Activated naive CD8-positive, alpha-beta T cell treated with anti-CD3 and anti-CD28 coated beads for 36 hours (primary cell): ENCODE measurements around the gene CEBPZOS. TPM values are rescaled to one million over a fixed set of nuclear protein-coding genes. Genes with fewer than 3 reads are reported as not detected.

Experiments
- DNase-seq: peaks from one replicate; pipeline ENCODE4 v3.0.0; 2021
- H3K27ac Mint-ChIP-seq: one replicate; pipeline ENCODE4 v1.8.0; 2022; ENCODE audit warnings: mild to moderate bottlenecking, moderate library complexity, mixed read lengths
- H3K27me3 Mint-ChIP-seq: one replicate; pipeline ENCODE4 v1.8.0; 2022; ENCODE audit warnings: mild to moderate bottlenecking, mixed read lengths
- H3K36me3 Mint-ChIP-seq: one replicate; pipeline ENCODE4 v1.8.0; 2021; ENCODE audit warnings: mild to moderate bottlenecking, mixed read lengths
- H3K4me1 Mint-ChIP-seq: one replicate; pipeline ENCODE4 v1.8.0; 2021; ENCODE audit warnings: mixed read lengths
- H3K4me3 Mint-ChIP-seq: one replicate; pipeline ENCODE4 v1.8.0; 2022; ENCODE audit warnings: mild to moderate bottlenecking, moderate library complexity, mixed read lengths
- H3K9me3 Mint-ChIP-seq: one replicate; pipeline ENCODE4 v1.8.0; 2022; ENCODE audit warnings: mixed read lengths
- total RNA-seq, 2 experiments: library from RNA; stranded (reverse); gene quantifications; one replicate each; pipeline ENCODE4 v1.2.3, GENCODE V29; 2021

Gene CEBPZOS
- total RNA-seq, 2 experiments from 2014 or later = 37.3 to 38.8 TPM

- Mint-ChIP-seq H3K36me3 (peaks cover 31% of the 10 kb centered on the region), H3K27ac (no peak overlapping the region), H3K4me3 (no peak overlapping the region), H3K4me1 (peaks cover 3% of the 10 kb centered on the region), H3K9me3 (no peaks in the 10 kb centered on the region), H3K27me3 (no peaks in the 10 kb centered on the region)
- DNase-seq = no peak
These were observed 47.7 kb downstream of the CEBPZOS start for GRCh38 chr2:37244017-37244416.

- no peaks in the 10 kb centered on the region for H3K9me3 Mint-ChIP-seq
- peaks cover 31% of the 10 kb centered on the region for H3K36me3 Mint-ChIP-seq
- no peak for DNase-seq
- peaks cover 3% of the 10 kb centered on the region for H3K4me1 Mint-ChIP-seq
- no peak overlapping the region for H3K4me3 Mint-ChIP-seq
- H3K27me3 Mint-ChIP-seq = no peaks in the 10 kb centered on the region
- no peak overlapping the region for H3K27ac Mint-ChIP-seq
These were observed 48.5 kb downstream of the CEBPZOS start for GRCh38 chr2:37244755-37245154.

- Mint-ChIP-seq H3K36me3 (peaks cover 28% of the 10 kb centered on the region), H3K4me3 (no peak overlapping the region), H3K27ac (no peak overlapping the region), H3K9me3 (no peaks in the 10 kb centered on the region), H3K27me3 (no peaks in the 10 kb centered on the region), H3K4me1 (peaks cover 3% of the 10 kb centered on the region)
- DNase-seq = no peak
These were observed 49.9 kb downstream of the CEBPZOS start for GRCh38 chr2:37246205-37246604.

GRCh38 chr2:37250869-37251740 is 54.8 kb downstream of the CEBPZOS start:
- no peaks in the 10 kb centered on the region for H3K9me3 Mint-ChIP-seq
- no peak overlapping the region for H3K27ac Mint-ChIP-seq
- H3K27me3 Mint-ChIP-seq = no peaks in the 10 kb centered on the region
- H3K4me1 Mint-ChIP-seq = no peaks in the 10 kb centered on the region
- H3K4me3 Mint-ChIP-seq = no peak overlapping the region
- H3K36me3 Mint-ChIP-seq = peaks cover 21% of the 10 kb centered on the region
- no peak for DNase-seq

Other genes starting within 250 kb of the CEBPZOS start
- gene STRN, start 230.0 kb upstream of the CEBPZOS start, total RNA-seq = 10 to 100 TPM; 30.8 TPM
- 10 to 100 TPM; 14.5 to 14.6 TPM for gene HEATR5B, start 112.1 kb upstream of the CEBPZOS start, total RNA-seq
- 10 to 100 TPM; 12.5 to 14.6 TPM for gene GPATCH11, start 112.0 kb upstream of the CEBPZOS start, total RNA-seq
- 10 to 100 TPM; 68.7 to 74.8 TPM for gene EIF2AK2, start 39.5 kb upstream of the CEBPZOS start, total RNA-seq
- not detected for gene SULT6B1, start 7.8 kb upstream of the CEBPZOS start, total RNA-seq
- gene CEBPZ, start 35.1 kb downstream of the CEBPZOS start, total RNA-seq = 100 to 1,000 TPM; 102 to 119 TPM
- 10 to 100 TPM; 20.9 to 21.3 TPM for gene NDUFAF7, start 35.2 kb downstream of the CEBPZOS start, total RNA-seq
- 10 to 100 TPM; 41.7 to 42.1 TPM for gene PRKD3, start 128.3 kb downstream of the CEBPZOS start, total RNA-seq
- gene QPCT, start 148.1 kb downstream of the CEBPZOS start, total RNA-seq = 1 to 10 TPM; 2.5 to 3.0 TPM